HFF-Myc (cell line): Measurements from ENCODE around the gene METTL9.
"Not testable (repeated sequence)": the region's sequence is repeated elsewhere in the genome, so short reads cannot be mapped to it uniquely, and the experiment has no call there.

ENCODE experiments used
- DNase-seq: peaks from one replicate; pipeline ENCODE4 v3.0.0-alpha.2; 2011; ENCODE audit warnings: low read depth; ENCODE audit errors: extremely low read depth
- H3K4me3 ChIP-seq: replicated peaks from 2 replicates; pipeline ENCODE4 v1.5.1; 2011; ENCODE audit warnings: low read depth, mild to moderate bottlenecking, control low read depth, low read length
- TF ChIP-seq, protein P1 (sequence below): IDR thresholded peaks from 2 replicates; pipeline ENCODE4 v1.5.1; 2012; ENCODE audit warnings: mild to moderate bottlenecking, low read depth, low read length, control low read depth; ENCODE audit errors: missing control alignments

METTL9 gene

DNA sequence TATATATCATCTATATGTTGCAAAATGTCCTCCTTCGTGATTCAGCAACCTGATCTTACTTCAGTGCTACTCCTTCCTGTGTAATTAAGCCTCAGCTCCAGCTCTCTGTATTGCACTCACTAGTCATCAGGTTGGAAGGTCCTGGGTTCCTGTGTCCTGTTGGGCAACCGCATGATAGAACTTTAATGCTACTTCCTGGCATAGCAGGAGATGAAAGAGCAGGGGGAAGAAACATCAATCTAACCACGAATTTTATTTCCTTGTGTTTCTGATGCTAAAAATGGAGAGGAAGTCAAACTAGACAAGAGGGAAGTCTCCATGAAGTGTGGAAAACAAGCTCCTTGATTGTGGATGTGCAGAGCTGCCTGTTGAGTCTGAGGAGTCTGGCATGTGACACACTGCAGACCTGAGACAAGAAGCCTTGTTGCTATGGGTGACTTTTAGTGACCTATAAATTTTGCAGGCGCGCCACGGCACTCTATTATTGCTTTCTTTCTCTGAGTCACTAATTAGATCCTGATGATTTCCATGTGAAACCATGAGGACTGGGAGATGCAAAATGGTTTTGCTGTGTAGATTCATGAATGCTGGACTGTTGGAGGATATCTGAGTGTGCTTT is 27.4 kb downstream of the METTL9 start:
- peak; percentile 92 for DNase-seq
- TF ChIP-seq, protein P1, sequence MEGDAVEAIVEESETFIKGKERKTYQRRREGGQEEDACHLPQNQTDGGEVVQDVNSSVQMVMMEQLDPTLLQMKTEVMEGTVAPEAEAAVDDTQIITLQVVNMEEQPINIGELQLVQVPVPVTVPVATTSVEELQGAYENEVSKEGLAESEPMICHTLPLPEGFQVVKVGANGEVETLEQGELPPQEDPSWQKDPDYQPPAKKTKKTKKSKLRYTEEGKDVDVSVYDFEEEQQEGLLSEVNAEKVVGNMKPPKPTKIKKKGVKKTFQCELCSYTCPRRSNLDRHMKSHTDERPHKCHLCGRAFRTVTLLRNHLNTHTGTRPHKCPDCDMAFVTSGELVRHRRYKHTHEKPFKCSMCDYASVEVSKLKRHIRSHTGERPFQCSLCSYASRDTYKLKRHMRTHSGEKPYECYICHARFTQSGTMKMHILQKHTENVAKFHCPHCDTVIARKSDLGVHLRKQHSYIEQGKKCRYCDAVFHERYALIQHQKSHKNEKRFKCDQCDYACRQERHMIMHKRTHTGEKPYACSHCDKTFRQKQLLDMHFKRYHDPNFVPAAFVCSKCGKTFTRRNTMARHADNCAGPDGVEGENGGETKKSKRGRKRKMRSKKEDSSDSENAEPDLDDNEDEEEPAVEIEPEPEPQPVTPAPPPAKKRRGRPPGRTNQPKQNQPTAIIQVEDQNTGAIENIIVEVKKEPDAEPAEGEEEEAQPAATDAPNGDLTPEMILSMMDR: no peak
- no peak overlapping the region; the same call in 1 of the 2 replicates for H3K4me3 ChIP-seq

DNA sequence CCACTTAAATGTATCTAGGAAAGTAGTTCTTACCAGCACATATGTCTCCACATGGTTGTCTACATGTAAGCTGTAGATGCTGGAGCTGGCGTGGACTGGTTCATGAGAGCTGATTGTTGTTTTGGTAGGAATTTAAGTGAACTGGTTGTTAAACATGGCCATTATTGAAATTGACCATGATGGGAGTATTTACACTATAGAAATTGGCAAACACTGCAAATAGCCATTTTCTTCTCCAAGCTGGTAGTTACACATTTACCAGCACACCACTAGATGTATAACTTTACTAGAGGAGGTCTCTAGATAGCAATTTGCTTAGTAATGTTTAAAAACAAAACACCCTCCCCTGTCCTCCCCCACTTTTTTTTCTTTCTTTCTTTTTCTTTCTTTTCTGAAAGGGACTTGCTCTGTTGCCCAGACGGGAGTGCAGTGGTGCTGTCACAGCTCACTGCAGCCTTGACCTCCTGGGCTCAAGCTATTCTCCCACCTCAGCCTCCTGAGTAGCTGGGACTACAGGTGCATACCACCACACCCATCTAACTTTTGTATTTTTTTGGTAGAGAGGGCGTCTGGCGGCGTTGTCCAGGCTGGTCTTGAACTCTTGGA is 28.8 kb downstream of the METTL9 start:
- TF ChIP-seq, protein P1: no peak
- no peak overlapping the region for H3K4me3 ChIP-seq
- no peak for DNase-seq

DNA sequence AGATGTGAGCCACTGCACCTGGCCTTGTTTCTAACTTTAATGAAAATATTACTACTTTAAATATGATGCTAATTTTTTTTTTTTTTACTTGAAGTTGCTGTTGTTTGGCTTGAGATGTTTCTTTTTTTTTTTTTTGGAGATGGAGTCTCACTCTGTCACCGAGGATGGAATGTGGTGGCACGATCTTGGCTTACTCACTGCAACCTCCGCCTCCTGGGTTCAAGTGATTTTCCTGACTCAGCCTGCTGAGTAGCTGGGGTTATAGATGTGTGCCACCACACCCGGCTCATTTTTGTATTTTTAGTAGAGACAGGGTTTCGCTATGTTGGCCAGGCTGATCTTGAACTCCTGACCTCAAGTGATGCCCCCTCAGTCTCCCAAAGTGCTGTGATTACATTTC is 29.4 kb downstream of the METTL9 start:
- TF ChIP-seq, protein P1: no peak
- no peak for DNase-seq
- no peak overlapping the region for H3K4me3 ChIP-seq

DNA sequence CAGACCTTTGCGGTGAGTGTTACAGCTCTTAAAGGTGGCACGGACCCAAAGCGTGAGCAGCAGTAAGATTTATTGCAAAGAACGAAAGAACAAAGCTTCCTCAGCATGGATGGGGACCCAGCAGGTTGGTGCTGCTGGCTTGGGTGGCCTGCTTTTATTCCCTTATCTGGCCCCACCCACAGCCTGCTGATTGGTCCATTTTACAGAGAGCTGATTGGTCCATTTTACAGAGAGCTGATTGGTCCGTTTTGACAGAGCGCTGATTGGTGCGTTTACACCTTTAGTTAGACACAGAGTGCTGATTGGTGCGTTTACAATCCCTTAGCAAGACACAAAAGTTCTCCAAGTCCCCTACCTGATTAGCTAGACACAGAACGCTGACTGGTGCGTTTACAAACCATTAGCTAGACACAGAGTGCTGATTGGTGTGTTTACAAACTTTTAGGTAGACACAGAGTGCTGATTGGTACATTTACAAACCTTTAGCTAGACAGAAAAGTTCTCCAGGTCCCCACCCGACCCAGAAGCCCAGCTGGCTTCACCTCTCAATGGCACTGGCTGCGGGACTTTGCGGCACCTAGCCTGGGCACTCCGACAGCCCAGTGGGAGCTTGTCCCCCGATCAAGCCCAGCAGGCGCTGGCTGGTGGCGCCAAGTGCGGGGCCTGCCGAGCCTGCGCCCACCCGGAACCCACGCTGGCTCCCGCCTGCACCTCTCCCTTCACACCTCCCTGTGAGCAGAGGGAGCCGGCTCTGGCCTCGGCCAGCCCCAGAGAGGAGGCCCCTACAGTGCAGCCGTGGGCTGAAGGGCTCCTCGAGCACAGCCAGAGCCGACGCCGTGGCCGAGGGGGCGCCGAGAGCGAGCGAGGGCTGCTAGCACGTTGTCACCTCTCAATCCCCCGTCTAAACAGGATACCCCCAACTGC is 30.5 kb downstream of the METTL9 start:
- DNase-seq, H3K4me3 ChIP-seq: not testable (repeated sequence)

DNA sequence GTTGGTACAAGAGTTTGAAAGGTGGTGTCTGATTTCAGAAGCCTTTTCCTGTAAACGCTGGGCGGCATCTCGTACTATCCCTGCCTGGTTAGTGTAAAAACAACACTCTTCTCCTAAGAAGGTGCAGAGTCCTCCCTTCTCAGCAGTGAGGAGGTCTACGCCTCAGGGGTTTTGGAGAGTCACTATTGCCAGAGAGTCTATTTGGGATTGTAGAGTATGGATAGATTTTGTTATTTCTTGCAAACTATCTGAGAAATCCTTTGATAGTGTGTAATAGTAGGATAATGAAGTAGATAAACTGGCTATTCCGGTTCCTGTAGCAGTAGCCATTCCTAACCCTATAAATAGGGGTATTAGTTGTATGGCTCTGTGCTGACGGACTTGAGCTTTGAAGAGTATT is 31.5 kb downstream of the METTL9 start:
- not testable (repeated sequence) for H3K4me3 ChIP-seq, DNase-seq

DNA sequence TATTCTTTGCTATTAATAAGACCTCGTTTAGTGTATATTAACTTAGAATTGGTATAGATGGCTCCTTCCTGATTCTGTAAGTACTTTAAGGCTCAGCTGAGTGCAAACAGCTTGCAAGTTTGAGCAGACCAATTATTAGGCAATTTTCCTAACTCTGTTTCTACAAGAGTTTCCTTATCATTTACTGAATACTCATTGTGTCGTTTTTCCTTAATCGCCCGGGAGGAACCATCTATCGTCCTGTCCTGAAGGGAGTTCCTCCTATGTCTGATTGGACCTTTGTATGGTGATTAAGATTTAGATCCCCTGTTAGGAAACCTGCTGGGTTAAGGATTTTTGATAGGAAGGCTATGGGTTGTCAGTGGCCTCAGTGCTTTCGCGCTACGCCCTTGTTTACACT is 32.0 kb downstream of the METTL9 start:
- DNase-seq: not testable (repeated sequence)

DNA sequence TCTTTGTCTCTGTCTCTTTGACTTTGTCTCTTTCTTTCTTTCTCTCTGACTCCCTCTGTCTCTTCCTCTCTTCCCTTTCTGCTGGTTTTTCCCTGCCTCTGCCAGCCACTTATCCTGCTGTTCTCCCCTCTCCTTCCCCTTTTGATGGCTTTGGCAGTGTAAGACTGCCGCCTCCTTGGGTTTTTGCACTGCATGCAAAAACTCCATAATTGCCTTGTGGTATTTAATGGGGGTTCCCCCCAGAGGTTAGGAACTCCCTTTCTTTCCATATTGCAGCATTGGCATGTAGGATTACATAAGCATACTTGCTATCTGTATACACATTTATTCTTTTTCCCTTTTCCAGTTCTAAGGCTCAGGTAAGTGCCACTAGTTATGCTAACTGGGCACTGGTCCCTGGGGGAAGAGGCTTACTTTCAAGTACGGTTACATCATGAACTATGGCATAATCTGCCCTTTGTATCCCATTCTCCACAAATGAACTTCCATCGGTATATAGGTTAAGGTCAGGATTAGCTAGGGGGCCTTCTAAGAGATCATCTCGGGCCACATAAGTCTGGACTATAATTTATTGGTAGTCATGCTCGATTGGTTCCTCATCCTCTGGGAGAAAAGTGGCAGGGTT is 32.7 kb downstream of the METTL9 start:
- not testable (repeated sequence) for H3K4me3 ChIP-seq, DNase-seq

More for the DNA sequence above, 32.0 kb downstream of the METTL9 start:
- not testable (repeated sequence) for H3K4me3 ChIP-seq

DNA sequence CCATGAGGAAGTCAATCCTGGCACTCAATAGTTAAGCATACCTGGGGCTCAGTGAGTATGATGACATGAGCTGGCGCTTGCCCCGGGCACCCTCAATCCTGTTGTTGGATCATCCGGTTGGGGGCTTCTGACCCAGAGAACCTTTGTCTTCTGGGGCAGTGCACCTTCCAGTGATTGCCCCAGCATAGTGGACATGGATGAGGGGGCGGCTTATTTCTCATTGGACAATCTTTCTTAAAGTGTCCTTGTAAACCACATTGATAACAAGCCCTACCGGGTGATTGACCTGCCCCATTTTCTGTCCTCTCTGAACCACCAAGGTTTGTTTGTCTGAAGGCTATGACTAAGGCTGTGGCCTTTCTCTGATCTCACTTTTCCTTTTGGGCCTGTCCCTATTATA is 34.8 kb downstream of the METTL9 start:
- H3K4me3 ChIP-seq: no peak overlapping the region
- TF ChIP-seq, protein P1: no peak
- no peak for DNase-seq

DNA sequence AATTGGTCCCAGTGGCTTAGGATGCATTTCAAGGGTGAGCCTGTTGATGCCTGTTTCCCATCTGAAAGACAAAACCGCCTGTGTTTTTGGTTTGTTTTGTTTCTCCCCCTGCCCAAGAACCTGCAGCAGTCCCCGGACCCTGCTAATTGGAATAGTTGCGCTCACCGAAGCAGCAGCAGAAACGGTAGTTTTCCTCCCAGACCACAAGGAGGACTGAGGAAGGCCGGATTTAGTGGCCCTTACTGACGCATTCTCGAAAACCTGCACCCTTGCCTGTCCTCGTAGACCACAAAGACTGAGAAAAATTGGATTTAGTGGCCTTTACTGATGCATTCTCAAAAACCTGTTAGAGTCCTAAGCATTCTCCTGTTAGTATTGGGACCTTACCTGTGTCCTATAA is 36.3 kb downstream of the METTL9 start:
- H3K4me3 ChIP-seq, DNase-seq: not testable (repeated sequence)
